GM12874 (cell line): ENCODE results near the gene IL10RB.

Experiments
- TF ChIP-seq, protein P1 (sequence below): IDR thresholded peaks from 2 replicates; pipeline ENCODE4 v1.5.1; 2011; ENCODE audit warnings: low read depth, mild to moderate bottlenecking, control low read depth, low read length, moderate library complexity; ENCODE audit not compliant: insufficient read depth

Gene IL10RB

DNA sequence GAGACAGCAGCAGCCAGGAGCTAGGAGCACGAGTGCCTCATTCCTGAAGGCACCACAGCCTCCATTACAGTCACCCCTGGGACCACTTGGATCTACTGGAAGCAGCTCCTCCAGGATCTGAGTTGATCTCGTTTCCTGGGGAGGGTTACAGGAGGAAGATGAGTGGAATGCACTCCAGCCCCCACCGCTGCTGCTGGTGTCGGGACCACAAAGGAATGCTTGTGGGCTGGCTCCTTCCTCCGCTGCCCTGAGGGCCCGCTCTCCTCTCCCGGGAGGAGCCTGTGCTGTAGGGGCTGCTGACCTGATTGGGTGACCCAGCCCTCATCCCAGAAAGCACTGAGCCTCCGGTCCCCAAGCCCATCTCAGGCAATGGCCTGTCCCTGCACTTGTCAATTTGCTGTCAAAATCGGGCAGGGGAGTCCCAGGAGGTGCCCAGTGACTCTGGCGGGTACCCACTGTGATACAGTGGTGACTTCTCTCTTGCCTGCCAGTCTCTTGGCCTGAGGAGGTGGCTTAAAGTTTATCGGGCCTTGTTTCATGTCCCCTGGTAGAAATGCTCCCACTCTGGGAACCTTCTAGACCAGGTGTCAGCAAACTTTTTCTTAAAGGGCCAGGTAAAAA is 23.1 kb downstream of the IL10RB start:
- TF ChIP-seq, protein P1, sequence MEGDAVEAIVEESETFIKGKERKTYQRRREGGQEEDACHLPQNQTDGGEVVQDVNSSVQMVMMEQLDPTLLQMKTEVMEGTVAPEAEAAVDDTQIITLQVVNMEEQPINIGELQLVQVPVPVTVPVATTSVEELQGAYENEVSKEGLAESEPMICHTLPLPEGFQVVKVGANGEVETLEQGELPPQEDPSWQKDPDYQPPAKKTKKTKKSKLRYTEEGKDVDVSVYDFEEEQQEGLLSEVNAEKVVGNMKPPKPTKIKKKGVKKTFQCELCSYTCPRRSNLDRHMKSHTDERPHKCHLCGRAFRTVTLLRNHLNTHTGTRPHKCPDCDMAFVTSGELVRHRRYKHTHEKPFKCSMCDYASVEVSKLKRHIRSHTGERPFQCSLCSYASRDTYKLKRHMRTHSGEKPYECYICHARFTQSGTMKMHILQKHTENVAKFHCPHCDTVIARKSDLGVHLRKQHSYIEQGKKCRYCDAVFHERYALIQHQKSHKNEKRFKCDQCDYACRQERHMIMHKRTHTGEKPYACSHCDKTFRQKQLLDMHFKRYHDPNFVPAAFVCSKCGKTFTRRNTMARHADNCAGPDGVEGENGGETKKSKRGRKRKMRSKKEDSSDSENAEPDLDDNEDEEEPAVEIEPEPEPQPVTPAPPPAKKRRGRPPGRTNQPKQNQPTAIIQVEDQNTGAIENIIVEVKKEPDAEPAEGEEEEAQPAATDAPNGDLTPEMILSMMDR = no peak

- TF ChIP-seq, protein P1 = no peak
Observed at GRCh38 chr21:33290441-33290840, 24.3 kb downstream of the IL10RB start.

DNA sequence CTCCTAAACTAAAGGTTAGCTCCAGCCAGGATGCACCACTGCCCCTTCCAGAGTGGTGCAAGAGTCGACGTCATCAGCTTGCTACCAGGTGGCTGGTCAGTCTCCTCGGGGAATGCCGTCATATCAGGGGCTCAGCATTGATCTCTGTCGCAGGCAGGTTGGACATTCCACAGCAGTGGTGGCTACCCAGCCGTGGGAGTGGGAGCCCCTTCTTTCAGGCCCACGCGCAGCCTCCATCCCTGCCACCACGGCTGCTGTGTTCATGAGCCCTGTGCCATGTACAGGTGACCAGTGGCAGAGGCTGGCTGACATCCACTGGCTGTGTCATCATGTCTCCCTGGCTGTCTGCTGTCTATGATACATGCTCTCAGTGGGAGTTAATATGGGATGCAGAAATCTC is 25.5 kb downstream of the IL10RB start:
- TF ChIP-seq, protein P1 = no peak

DNA sequence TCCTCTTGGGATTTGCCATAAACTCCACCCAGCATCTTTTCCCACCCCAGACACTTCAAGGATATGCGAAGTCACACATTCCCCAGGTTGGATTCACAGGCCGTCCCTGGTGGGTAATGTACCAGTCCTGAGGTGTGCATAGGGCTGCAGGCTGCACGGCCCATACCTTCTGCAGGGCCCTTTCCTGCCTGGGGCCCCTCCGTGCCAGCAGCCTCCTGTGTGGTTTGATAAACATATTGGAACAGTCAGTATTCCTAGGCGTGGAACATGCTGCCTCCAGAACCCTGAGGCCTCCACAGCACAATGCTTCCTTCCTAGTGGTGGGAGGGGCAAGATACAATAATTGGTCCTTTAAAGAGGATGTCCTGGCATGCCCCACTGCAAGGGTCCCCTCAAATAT is 26.6 kb downstream of the IL10RB start:
- TF ChIP-seq, protein P1 = no peak

GRCh38 chr21:33293136-33293535 is 27.0 kb downstream of the IL10RB start:
- TF ChIP-seq, protein P1 = no peak

- TF ChIP-seq, protein P1 = no peak
Observed at GRCh38 chr21:33293811-33294216, 27.6 kb downstream of the IL10RB start.

- TF ChIP-seq, protein P1 = no peak
Observed at GRCh38 chr21:33296156-33296555, 30.0 kb downstream of the IL10RB start.
